Activated gamma-delta T cell treated with Interleukin-2 at 50 U/mL for 16 hours (primary cell): ENCODE results near the gene GNB1L.
A peak's percentile ranks its signal among the peaks of the same experiment; 100 is the strongest.

Experiments
- DNase-seq: peaks from one replicate; pipeline ENCODE4 v3.0.0-alpha.2; 2020

The GNB1L gene

GRCh38 chr22:19807161-19807913 lies 47.3 kb downstream of the GNB1L start:
- peak; percentile 1 for DNase-seq

- DNase-seq = peak; percentile 2
These were observed 48.2 kb downstream of the GNB1L start for GRCh38 chr22:19806213-19807160.

GRCh38 chr22:19805821-19806212 lies 48.9 kb downstream of the GNB1L start:
- peak; percentile 1 for DNase-seq

- DNase-seq = no peak
These were observed 50.9 kb downstream of the GNB1L start for GRCh38 chr22:19803736-19804267.

- DNase-seq = no peak
These were observed 51.6 kb downstream of the GNB1L start for GRCh38 chr22:19802894-19803735.

- no peak for DNase-seq
These were observed 52.4 kb downstream of the GNB1L start for GRCh38 chr22:19802001-19802893.

GRCh38 chr22:19801340-19802000 lies 53.2 kb downstream of the GNB1L start:
- no peak for DNase-seq

GRCh38 chr22:19800761-19801244 lies 53.9 kb downstream of the GNB1L start:
- no peak for DNase-seq

- no peak for DNase-seq
These were observed 54.4 kb downstream of the GNB1L start for GRCh38 chr22:19800306-19800705.

- no peak for DNase-seq
These were observed 55.1 kb downstream of the GNB1L start for GRCh38 chr22:19799322-19800190.

- no peak for DNase-seq
These were observed 55.8 kb downstream of the GNB1L start for GRCh38 chr22:19798891-19799293.

- DNase-seq = no peak
These were observed 56.5 kb downstream of the GNB1L start for GRCh38 chr22:19798003-19798665.

GRCh38 chr22:19797086-19798002 lies 57.3 kb downstream of the GNB1L start:
- no peak for DNase-seq

GRCh38 chr22:19796160-19796559 lies 58.5 kb downstream of the GNB1L start:
- no peak for DNase-seq

- no peak for DNase-seq
These were observed 59.1 kb downstream of the GNB1L start for GRCh38 chr22:19795617-19796008.

- no peak for DNase-seq
These were observed 60.9 kb downstream of the GNB1L start for GRCh38 chr22:19793661-19794310.

- DNase-seq = no peak
These were observed 61.5 kb downstream of the GNB1L start for GRCh38 chr22:19793161-19793560.
